Endothelial cell of umbilical vein (primary cell): ENCODE results near the gene DGKB.

Experiments used
- EZH2 ChIP-seq: IDR thresholded peaks from 2 replicates; pipeline ENCODE4 v1.6.1; 2012; ENCODE audit warnings: borderline replicate concordance, low read depth, mild to moderate bottlenecking, moderate library complexity, low read length, inconsistent platforms; ENCODE audit not compliant: severe bottlenecking
- POLR2A ChIP-seq: IDR thresholded peaks from 2 replicates; pipeline ENCODE4 v1.6.1; 2012; ENCODE audit warnings: low read depth, mild to moderate bottlenecking, control low read depth, low read length
- TF ChIP-seq, protein P1 (sequence below), 2 donors: IDR thresholded peaks; 1 replicate in 1 of 2; 2 replicates in 1 of 2; pipeline ENCODE4 v1.5.1; 2011; ENCODE audit warnings: low read length in 2 of 2, mild to moderate bottlenecking in 2 of 2, moderate library complexity in 2 of 2, control low read depth in 1 of 2, inconsistent platforms in 1 of 2, low read depth in 1 of 2; ENCODE audit not compliant: insufficient read depth in 1 of 2; ENCODE audit errors: extremely low read depth in 1 of 2

DNA sequence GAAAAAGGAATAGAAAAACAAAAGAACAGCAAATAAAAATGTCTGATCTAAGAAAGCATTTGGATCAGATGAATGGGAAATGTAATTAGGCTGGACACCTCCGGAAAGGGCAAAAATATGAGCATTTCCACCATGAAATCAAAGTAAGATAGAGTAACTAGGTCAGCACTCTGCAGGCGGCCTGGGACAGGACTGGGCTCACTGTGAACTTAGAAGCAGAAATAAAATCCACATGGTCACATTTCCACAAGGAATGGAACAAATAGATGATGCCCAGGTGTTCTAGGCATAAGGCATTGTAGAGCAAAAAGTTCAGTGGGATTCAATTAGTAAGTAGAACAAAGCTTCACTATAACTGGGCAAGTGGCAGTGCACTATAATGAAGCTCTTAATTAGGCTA lies 703.2 kb downstream of the DGKB start:
- TF ChIP-seq POLR2A (no peak), EZH2 (no peak)
- TF ChIP-seq, protein P1, sequence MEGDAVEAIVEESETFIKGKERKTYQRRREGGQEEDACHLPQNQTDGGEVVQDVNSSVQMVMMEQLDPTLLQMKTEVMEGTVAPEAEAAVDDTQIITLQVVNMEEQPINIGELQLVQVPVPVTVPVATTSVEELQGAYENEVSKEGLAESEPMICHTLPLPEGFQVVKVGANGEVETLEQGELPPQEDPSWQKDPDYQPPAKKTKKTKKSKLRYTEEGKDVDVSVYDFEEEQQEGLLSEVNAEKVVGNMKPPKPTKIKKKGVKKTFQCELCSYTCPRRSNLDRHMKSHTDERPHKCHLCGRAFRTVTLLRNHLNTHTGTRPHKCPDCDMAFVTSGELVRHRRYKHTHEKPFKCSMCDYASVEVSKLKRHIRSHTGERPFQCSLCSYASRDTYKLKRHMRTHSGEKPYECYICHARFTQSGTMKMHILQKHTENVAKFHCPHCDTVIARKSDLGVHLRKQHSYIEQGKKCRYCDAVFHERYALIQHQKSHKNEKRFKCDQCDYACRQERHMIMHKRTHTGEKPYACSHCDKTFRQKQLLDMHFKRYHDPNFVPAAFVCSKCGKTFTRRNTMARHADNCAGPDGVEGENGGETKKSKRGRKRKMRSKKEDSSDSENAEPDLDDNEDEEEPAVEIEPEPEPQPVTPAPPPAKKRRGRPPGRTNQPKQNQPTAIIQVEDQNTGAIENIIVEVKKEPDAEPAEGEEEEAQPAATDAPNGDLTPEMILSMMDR (IDR thresholded peaks at IDR 0.05; ENCODE audit: extremely low read depth in 1 of 2, insufficient read depth in 1 of 2, low read depth in 1 of 2, low read length in 2 of 2), result no peak
